NCI-H1105 treated with DMSO at 0.1 percent for 48 hours (cell line): ENCODE data around the gene TPCN1.

Experiments used
- DNase-seq: peaks from one replicate; lab custom pipeline; 2025; lab: John Stamatoyannopoulos, UW

The TPCN1 gene

GRCh38 chr12:113287146-113287898 is 66.1 kb downstream of the TPCN1 start:
- no peak for DNase-seq

- DNase-seq, result no peak
These were observed 66.6 kb downstream of the TPCN1 start for GRCh38 chr12:113287899-113288282.

- no peak for DNase-seq
These were observed 68.1 kb downstream of the TPCN1 start for GRCh38 chr12:113289361-113289760.

GRCh38 chr12:113290506-113290905 is 69.2 kb downstream of the TPCN1 start:
- DNase-seq, result no peak

GRCh38 chr12:113291586-113291985 is 70.3 kb downstream of the TPCN1 start:
- DNase-seq, result no peak

- no peak for DNase-seq
These were observed 70.8 kb downstream of the TPCN1 start for GRCh38 chr12:113292091-113292490.

- DNase-seq, result no peak
These were observed 71.3 kb downstream of the TPCN1 start for GRCh38 chr12:113292547-113292946.

- no peak for DNase-seq
These were observed 71.8 kb downstream of the TPCN1 start for GRCh38 chr12:113293100-113293499.

GRCh38 chr12:113295886-113296556 is 74.8 kb downstream of the TPCN1 start:
- no peak for DNase-seq

- no peak for DNase-seq
These were observed 75.4 kb downstream of the TPCN1 start for GRCh38 chr12:113296557-113297213.

- no peak for DNase-seq
These were observed 75.9 kb downstream of the TPCN1 start for GRCh38 chr12:113297214-113297587.

GRCh38 chr12:113297621-113298471 is 76.6 kb downstream of the TPCN1 start:
- DNase-seq, result no peak

GRCh38 chr12:113298472-113298817 is 77.2 kb downstream of the TPCN1 start:
- DNase-seq, result no peak

- no peak for DNase-seq
These were observed 77.7 kb downstream of the TPCN1 start for GRCh38 chr12:113298861-113299545.

GRCh38 chr12:113299619-113300237 is 78.5 kb downstream of the TPCN1 start:
- DNase-seq, result no peak

GRCh38 chr12:113301811-113302210 is 80.5 kb downstream of the TPCN1 start:
- DNase-seq, result no peak

GRCh38 chr12:113302466-113302865 is 81.2 kb downstream of the TPCN1 start:
- no peak for DNase-seq

GRCh38 chr12:113302886-113303640 is 81.8 kb downstream of the TPCN1 start:
- DNase-seq, result no peak

GRCh38 chr12:113305281-113305856 is 84.1 kb downstream of the TPCN1 start:
- no peak for DNase-seq

- no peak for DNase-seq
These were observed 85.1 kb downstream of the TPCN1 start for GRCh38 chr12:113306382-113306781.
